Measurements from ENCODE around the gene CABLES1. TPM values are rescaled to one million over a fixed set of nuclear protein-coding genes. Genes with fewer than 3 reads are reported as not detected.

CABLES1 gene
- total and polyA plus RNA-seq, 7 experiments from 2014 or later = 0.11 to 5.7 (median 0.58) TPM; not detected in 3

GRCh38 chr18:23137788-23138216 is 2.5 kb downstream of the CABLES1 start:
- peaks cover 25 to 38% (median 35%) of the 10 kb centered on the region in 5 donors for H3K27me3 Mint-ChIP-seq
- DNase-seq (no peak), ATAC-seq (no peak)
- ChIA-PET CTCF (no interaction called here), POLR2A (no interaction called here)
- no peaks in the 10 kb centered on the region for H3K9me3 ChIP-seq (ENCODE audit: control insufficient read depth in 2 of 3, low read length in 3 of 3)
- H3K4me1 Mint-ChIP-seq = peaks cover 0 to 32% (median 15%) of the 10 kb centered on the region in 7 donors
- intact Hi-C loops (cut with micrococcal nuclease) = loop anchor here in 1 of 2 donors (10.0 kb wide), 1 partner anchor 47 kb away; no protein-coding TSS in a partner anchor
- peaks cover 0 to 16% of the 10 kb centered on the region in 2 donors for H3K4me1 ChIP-seq (ENCODE audit: control insufficient read depth in 2 of 2, insufficient read depth in 2 of 2, low read length in 2 of 2)
- H3K4me3 Mint-ChIP-seq = peak overlapping the region in 7 of 10 donors; percentile 26 to 72 (median 54)
- H3K36me3 Mint-ChIP-seq = peaks cover 0 to 3% (median 0%) of the 10 kb centered on the region in 5 donors
- no peaks in the 10 kb centered on the region for H3K36me3 ChIP-seq (ENCODE audit: control insufficient read depth in 2 of 3, insufficient read depth in 3 of 3, low read length in 3 of 3)
- H3K4me3 ChIP-seq (ENCODE audit: low read length) = no peak overlapping the region
- no peaks in the 10 kb centered on the region for H3K9me3 Mint-ChIP-seq
- peaks cover 3 to 9% of the 10 kb centered on the region in 2 donors for H3K27me3 ChIP-seq (ENCODE audit: control insufficient read depth in 2 of 2, insufficient read depth in 2 of 2, low read length in 2 of 2)
- no peak overlapping the region for H3K27ac Mint-ChIP-seq
- no peak overlapping the region for H3K27ac ChIP-seq (ENCODE audit: low read depth, low read length)

GRCh38 chr18:23138471-23138870 is 3.2 kb downstream of the CABLES1 start:
- DNase-seq (no peak), ATAC-seq (no peak)
- Histone ChIP-seq H3K4me1 (ENCODE audit: control insufficient read depth in 2 of 2, insufficient read depth in 2 of 2, low read length in 2 of 2) (peaks cover 0 to 16% of the 10 kb centered on the region in 2 donors), H3K9me3 (ENCODE audit: control insufficient read depth in 2 of 3, low read length in 3 of 3) (no peaks in the 10 kb centered on the region), H3K27me3 (ENCODE audit: control insufficient read depth in 2 of 2, insufficient read depth in 2 of 2, low read length in 2 of 2) (peaks cover 3 to 9% of the 10 kb centered on the region in 2 donors), H3K4me3 (ENCODE audit: low read length) (no peak overlapping the region), H3K27ac (ENCODE audit: low read depth, low read length) (no peak overlapping the region), H3K36me3 (ENCODE audit: control insufficient read depth in 2 of 3, insufficient read depth in 3 of 3, low read length in 3 of 3) (no peaks in the 10 kb centered on the region)
- peaks cover 25 to 38% (median 35%) of the 10 kb centered on the region in 5 donors for H3K27me3 Mint-ChIP-seq
- peaks cover 0 to 38% (median 15%) of the 10 kb centered on the region in 7 donors for H3K4me1 Mint-ChIP-seq
- intact Hi-C loops (cut with micrococcal nuclease) = loop anchor here in 1 of 2 donors (10.0 kb wide), 1 partner anchor 46 kb away; no protein-coding TSS in a partner anchor
- H3K4me3 Mint-ChIP-seq = no peak overlapping the region
- ChIA-PET CTCF (interaction anchor here (0.6 kb wide), 1 partner anchor 122 kb away, joined by 3 read pairs; no protein-coding TSS in a partner anchor), POLR2A (no interaction called here)
- H3K27ac Mint-ChIP-seq = no peak overlapping the region
- peaks cover 0 to 1% (median 0%) of the 10 kb centered on the region in 11 donors for H3K9me3 Mint-ChIP-seq
- H3K36me3 Mint-ChIP-seq = peaks cover 0 to 3% (median 0%) of the 10 kb centered on the region in 5 donors

- Mint-ChIP-seq H3K9me3 (peaks cover 0 to 1% (median 0%) of the 10 kb centered on the region in 11 donors), H3K36me3 (peaks cover 0 to 3% (median 0%) of the 10 kb centered on the region in 5 donors)
- ATAC-seq = no peak
Observed at GRCh38 chr18:23141104-23141999, 6.1 kb downstream of the CABLES1 start.

GRCh38 chr18:23142251-23142929 is 7.1 kb downstream of the CABLES1 start:
- Histone ChIP-seq H3K27ac (ENCODE audit: low read depth, low read length) (no peak overlapping the region), H3K4me1 (ENCODE audit: control insufficient read depth in 2 of 2, insufficient read depth in 2 of 2, low read length in 2 of 2) (no peaks in the 10 kb centered on the region), H3K9me3 (ENCODE audit: control insufficient read depth in 2 of 3, low read length in 3 of 3) (no peaks in the 10 kb centered on the region), H3K4me3 (ENCODE audit: low read length) (no peak overlapping the region), H3K36me3 (ENCODE audit: control insufficient read depth in 2 of 3, insufficient read depth in 3 of 3, low read length in 3 of 3) (no peaks in the 10 kb centered on the region), H3K27me3 (ENCODE audit: control insufficient read depth in 2 of 2, insufficient read depth in 2 of 2, low read length in 2 of 2) (no peaks in the 10 kb centered on the region)
- DNase-seq (no peak), ATAC-seq (no peak)
- Mint-ChIP-seq H3K27me3 (peaks cover 5 to 21% (median 14%) of the 10 kb centered on the region in 5 donors), H3K27ac (no peak overlapping the region), H3K36me3 (peaks cover 0 to 2% (median 0%) of the 10 kb centered on the region in 5 donors), H3K9me3 (peaks cover 0 to 1% (median 0%) of the 10 kb centered on the region in 11 donors), H3K4me1 (peaks cover 0 to 25% (median 0%) of the 10 kb centered on the region in 7 donors), H3K4me3 (peak overlapping the region in 1 of 10 donors; percentile 23)
- intact Hi-C loops (cut with micrococcal nuclease) = no loop called here
- POLR2A ChIA-PET = no interaction called here
- CTCF ChIA-PET = no interaction called here

More at GRCh38 chr18:23141104-23141999, 6.1 kb downstream of the CABLES1 start:
- intact Hi-C loops (cut with micrococcal nuclease) = no loop called here
- ChIA-PET POLR2A (no interaction called here), CTCF (no interaction called here)
- peaks cover 0 to 7% of the 10 kb centered on the region in 2 donors for H3K4me1 ChIP-seq (ENCODE audit: control insufficient read depth in 2 of 2, insufficient read depth in 2 of 2, low read length in 2 of 2)
- H3K27me3 Mint-ChIP-seq = peaks cover 13 to 32% (median 22%) of the 10 kb centered on the region in 5 donors
- peaks cover 0 to 34% (median 7%) of the 10 kb centered on the region in 7 donors for H3K4me1 Mint-ChIP-seq
- no peak overlapping the region for H3K4me3 Mint-ChIP-seq
- H3K36me3 ChIP-seq (ENCODE audit: control insufficient read depth in 2 of 3, insufficient read depth in 3 of 3, low read length in 3 of 3) = no peaks in the 10 kb centered on the region
- no peaks in the 10 kb centered on the region for H3K9me3 ChIP-seq (ENCODE audit: control insufficient read depth in 2 of 3, low read length in 3 of 3)
- H3K27ac ChIP-seq (ENCODE audit: low read depth, low read length) = no peak overlapping the region
- no peak overlapping the region for H3K4me3 ChIP-seq (ENCODE audit: low read length)
- no peak for DNase-seq
- no peak overlapping the region for H3K27ac Mint-ChIP-seq
- H3K27me3 ChIP-seq (ENCODE audit: control insufficient read depth in 2 of 2, insufficient read depth in 2 of 2, low read length in 2 of 2) = no peaks in the 10 kb centered on the region

GRCh38 chr18:23143016-23143814 is 7.9 kb downstream of the CABLES1 start:
- Histone ChIP-seq H3K4me3 (ENCODE audit: low read length) (no peak overlapping the region), H3K27ac (ENCODE audit: low read depth, low read length) (no peak overlapping the region), H3K9me3 (ENCODE audit: control insufficient read depth in 2 of 3, low read length in 3 of 3) (no peaks in the 10 kb centered on the region), H3K27me3 (ENCODE audit: control insufficient read depth in 2 of 2, insufficient read depth in 2 of 2, low read length in 2 of 2) (no peaks in the 10 kb centered on the region), H3K4me1 (ENCODE audit: control insufficient read depth in 2 of 2, insufficient read depth in 2 of 2, low read length in 2 of 2) (no peaks in the 10 kb centered on the region), H3K36me3 (ENCODE audit: control insufficient read depth in 2 of 3, insufficient read depth in 3 of 3, low read length in 3 of 3) (no peaks in the 10 kb centered on the region)
- peaks cover 0 to 18% (median 0%) of the 10 kb centered on the region in 7 donors for H3K4me1 Mint-ChIP-seq
- peak overlapping the region in 1 of 10 donors; percentile 1 for H3K4me3 Mint-ChIP-seq
- H3K27me3 Mint-ChIP-seq = peaks cover 0 to 13% (median 5%) of the 10 kb centered on the region in 5 donors
- no peak for DNase-seq
- POLR2A ChIA-PET = no interaction called here
- peaks cover 0 to 2% (median 0%) of the 10 kb centered on the region in 5 donors for H3K36me3 Mint-ChIP-seq
- peaks cover 0 to 1% (median 0%) of the 10 kb centered on the region in 11 donors for H3K9me3 Mint-ChIP-seq
- peak overlapping the region in 1 of 9 donors; percentile 17 for H3K27ac Mint-ChIP-seq
- intact Hi-C loops (cut with micrococcal nuclease) = no loop called here
- ATAC-seq = peak; percentile 16
- CTCF ChIA-PET = no interaction called here

- Mint-ChIP-seq H3K9me3 (peaks cover 0 to 1% (median 0%) of the 10 kb centered on the region in 11 donors), H3K4me1 (peaks cover 0 to 16% (median 0%) of the 10 kb centered on the region in 7 donors), H3K36me3 (peaks cover 0 to 2% (median 0%) of the 10 kb centered on the region in 5 donors), H3K4me3 (no peak overlapping the region), H3K27ac (no peak overlapping the region), H3K27me3 (peaks cover 0 to 7% (median 3%) of the 10 kb centered on the region in 5 donors)
- ChIA-PET CTCF (no interaction called here), POLR2A (no interaction called here)
- no peaks in the 10 kb centered on the region for H3K36me3 ChIP-seq (ENCODE audit: control insufficient read depth in 2 of 3, insufficient read depth in 3 of 3, low read length in 3 of 3)
- no peak overlapping the region for H3K27ac ChIP-seq (ENCODE audit: low read depth, low read length)
- peak; percentile 27 for ATAC-seq
- H3K4me3 ChIP-seq (ENCODE audit: low read length) = no peak overlapping the region
- intact Hi-C loops (cut with micrococcal nuclease) = no loop called here
- H3K4me1 ChIP-seq (ENCODE audit: control insufficient read depth in 2 of 2, insufficient read depth in 2 of 2, low read length in 2 of 2) = no peaks in the 10 kb centered on the region
- no peaks in the 10 kb centered on the region for H3K9me3 ChIP-seq (ENCODE audit: control insufficient read depth in 2 of 3, low read length in 3 of 3)
- no peaks in the 10 kb centered on the region for H3K27me3 ChIP-seq (ENCODE audit: control insufficient read depth in 2 of 2, insufficient read depth in 2 of 2, low read length in 2 of 2)
- no peak for DNase-seq
Observed at GRCh38 chr18:23143815-23144261, 8.6 kb downstream of the CABLES1 start.
